Dedifferentiated amniotic fluid mesenchymal stem cell (primary cell): ENCODE results near the gene MAP2K3.
"Not testable (repeated sequence)": the region's sequence is repeated elsewhere in the genome, so short reads cannot be mapped to it uniquely, and the experiment has no call there.

ENCODE experiments used
- DNase-seq: peaks from one replicate; pipeline ENCODE4 v3.0.0-alpha.2; 2016; ENCODE audit errors: extremely low spot score

The MAP2K3 gene

GRCh38 chr17:21327921-21328320 lies 43.4 kb downstream of the MAP2K3 start:
- DNase-seq: not testable (repeated sequence)

GRCh38 chr17:21328778-21329177 lies 44.3 kb downstream of the MAP2K3 start:
- not testable (repeated sequence) for DNase-seq

GRCh38 chr17:21330436-21331160 lies 46.1 kb downstream of the MAP2K3 start:
- no peak for DNase-seq

- not testable (repeated sequence) for DNase-seq
These were observed 52.2 kb downstream of the MAP2K3 start for GRCh38 chr17:21336541-21337294.

- DNase-seq: not testable (repeated sequence)
These were observed 53.6 kb downstream of the MAP2K3 start for GRCh38 chr17:21337981-21338625.

- DNase-seq: no peak
These were observed 54.5 kb downstream of the MAP2K3 start for GRCh38 chr17:21339011-21339410.

- not testable (repeated sequence) for DNase-seq
These were observed 55.1 kb downstream of the MAP2K3 start for GRCh38 chr17:21339571-21339970.

- DNase-seq: not testable (repeated sequence)
These were observed 55.9 kb downstream of the MAP2K3 start for GRCh38 chr17:21340407-21340806.

GRCh38 chr17:21341279-21341678 lies 56.8 kb downstream of the MAP2K3 start:
- DNase-seq: not testable (repeated sequence)

GRCh38 chr17:21341925-21342540 lies 57.5 kb downstream of the MAP2K3 start:
- not testable (repeated sequence) for DNase-seq

GRCh38 chr17:21343061-21343949 lies 58.8 kb downstream of the MAP2K3 start:
- not testable (repeated sequence) for DNase-seq

GRCh38 chr17:21344801-21345200 lies 60.3 kb downstream of the MAP2K3 start:
- DNase-seq: not testable (repeated sequence)

GRCh38 chr17:21345236-21345635 lies 60.7 kb downstream of the MAP2K3 start:
- no peak for DNase-seq

- DNase-seq: not testable (repeated sequence)
These were observed 61.6 kb downstream of the MAP2K3 start for GRCh38 chr17:21346107-21346506.

- not testable (repeated sequence) for DNase-seq
These were observed 62.2 kb downstream of the MAP2K3 start for GRCh38 chr17:21346651-21347250.

GRCh38 chr17:21347660-21348059 lies 63.1 kb downstream of the MAP2K3 start:
- not testable (repeated sequence) for DNase-seq

- not testable (repeated sequence) for DNase-seq
These were observed 63.8 kb downstream of the MAP2K3 start for GRCh38 chr17:21348081-21348925.

- DNase-seq: not testable (repeated sequence)
These were observed 64.4 kb downstream of the MAP2K3 start for GRCh38 chr17:21348926-21349261.

GRCh38 chr17:21349358-21350050 lies 65.0 kb downstream of the MAP2K3 start:
- DNase-seq: not testable (repeated sequence)
